ENCODE measurements around the gene TMED9.
"Not testable (repeated sequence)": the region's sequence is repeated elsewhere in the genome, so short reads cannot be mapped to it uniquely, and the experiment has no call there.

TMED9 gene

GRCh38 chr5:177554474-177555111 lies 37.4 kb upstream of the TMED9 start, which contains the start of gene FAM193B:
FAM193B (minus strand) TSS chr5:177554563; CDS start chr5:177554458, 105 bp downstream.
- Histone ChIP-seq H3K36me3 (ENCODE audit: control insufficient read depth in 1 of 2, insufficient read depth in 2 of 2, low read length in 2 of 2) (peaks cover 0 to 15% of the 10 kb centered on the region in 2 donors), H3K9me3 (ENCODE audit: control insufficient read depth in 1 of 2, low read length in 2 of 2) (no peaks in the 10 kb centered on the region), H3K4me1 (ENCODE audit: control insufficient read depth in 1 of 2, insufficient read depth in 2 of 2, low read length in 2 of 2) (peaks cover 27 to 30% of the 10 kb centered on the region in 2 donors), H3K27me3 (ENCODE audit: control insufficient read depth in 1 of 2, insufficient read depth in 2 of 2, low read length in 2 of 2) (no peaks in the 10 kb centered on the region), H3K4me3 (ENCODE audit: low read depth in 1 of 2, low read length in 2 of 2) (peak within 1 kb of the TSS; percentile 96), H3K9ac (ENCODE audit: low read depth in 1 of 2, low read length in 2 of 2) (peak within 1 kb of the TSS; percentile 62 to 76), H3K27ac (ENCODE audit: low read depth, low read length) (peak within 1 kb of the TSS; percentile 54)

DNA sequence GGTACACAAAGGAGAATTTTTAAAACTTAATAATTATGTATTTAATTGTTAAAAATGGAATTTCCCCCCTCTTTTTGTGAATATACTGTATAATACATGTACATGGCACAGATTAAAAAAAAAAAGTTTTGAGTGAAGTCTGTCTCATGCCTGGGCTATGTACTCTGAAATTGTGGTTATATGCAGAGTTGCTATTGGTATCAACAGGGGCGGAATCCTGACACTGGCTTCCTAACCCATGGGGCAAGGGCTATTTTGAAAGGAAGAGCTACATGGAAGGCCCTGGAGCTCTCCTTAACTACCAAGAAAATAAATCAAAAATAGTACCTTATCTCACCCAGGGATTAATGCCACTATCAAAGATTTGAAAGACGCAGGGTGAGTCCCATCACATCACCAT lies 36.8 kb upstream of the TMED9 start:
- Histone ChIP-seq H3K9me3 (ENCODE audit: control insufficient read depth in 1 of 2, low read length in 2 of 2) (no peaks in the 10 kb centered on the region), H3K9ac (ENCODE audit: low read depth in 1 of 2, low read length in 2 of 2) (peak overlapping the region in 1 of 2 donors; percentile 76)

GRCh38 chr5:177555665-177556064 lies 36.3 kb upstream of the TMED9 start:
- H3K27ac ChIP-seq (ENCODE audit: low read depth, low read length): no peak overlapping the region
- peaks cover 0 to 15% of the 10 kb centered on the region in 2 donors for H3K36me3 ChIP-seq (ENCODE audit: control insufficient read depth in 1 of 2, insufficient read depth in 2 of 2, low read length in 2 of 2)
- H3K27me3 ChIP-seq (ENCODE audit: control insufficient read depth in 1 of 2, insufficient read depth in 2 of 2, low read length in 2 of 2): no peaks in the 10 kb centered on the region
- no peak overlapping the region for H3K4me3 ChIP-seq (ENCODE audit: low read depth in 1 of 2, low read length in 2 of 2)
- H3K9ac ChIP-seq (ENCODE audit: low read depth in 1 of 2, low read length in 2 of 2): no peak overlapping the region
- H3K9me3 ChIP-seq (ENCODE audit: control insufficient read depth in 1 of 2, low read length in 2 of 2): no peaks in the 10 kb centered on the region
- peaks cover 27 to 30% of the 10 kb centered on the region in 2 donors for H3K4me1 ChIP-seq (ENCODE audit: control insufficient read depth in 1 of 2, insufficient read depth in 2 of 2, low read length in 2 of 2)

More for the DNA sequence above, 36.8 kb upstream of the TMED9 start:
- Histone ChIP-seq H3K27ac (ENCODE audit: low read depth, low read length) (no peak overlapping the region), H3K4me1 (ENCODE audit: control insufficient read depth in 1 of 2, insufficient read depth in 2 of 2, low read length in 2 of 2) (peaks cover 27 to 30% of the 10 kb centered on the region in 2 donors), H3K4me3 (ENCODE audit: low read depth in 1 of 2, low read length in 2 of 2) (peak overlapping the region; percentile 96), H3K36me3 (ENCODE audit: control insufficient read depth in 1 of 2, insufficient read depth in 2 of 2, low read length in 2 of 2) (peaks cover 0 to 15% of the 10 kb centered on the region in 2 donors), H3K27me3 (ENCODE audit: control insufficient read depth in 1 of 2, insufficient read depth in 2 of 2, low read length in 2 of 2) (no peaks in the 10 kb centered on the region)

DNA sequence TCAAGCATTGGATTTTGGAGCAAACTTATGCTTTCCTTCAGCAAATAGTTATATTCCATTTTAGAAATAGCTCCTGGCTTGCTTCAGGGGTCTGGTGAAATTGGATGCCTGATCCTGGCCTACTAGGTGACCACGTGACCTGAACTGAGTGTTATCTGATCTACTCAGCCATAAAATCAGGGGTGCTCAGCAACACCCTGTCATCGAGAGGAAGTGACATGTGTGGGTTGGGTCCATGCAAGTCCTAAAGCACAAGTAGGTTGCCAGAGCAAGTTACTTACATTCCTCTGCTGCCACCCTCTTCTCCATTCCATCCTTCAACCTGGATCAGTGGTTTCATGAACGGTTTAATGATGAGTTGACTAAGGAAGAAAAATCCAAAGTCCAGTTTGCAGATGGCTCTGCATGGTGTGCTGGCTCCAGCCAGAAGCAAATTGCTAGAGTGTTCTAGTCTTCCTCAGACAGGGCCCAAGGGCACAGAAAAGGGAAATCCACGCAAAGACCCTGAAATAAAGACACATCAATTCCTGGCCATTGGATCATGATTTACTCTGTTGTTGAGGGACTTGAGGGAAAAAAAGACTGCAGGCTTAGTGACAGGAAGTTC lies 34.9 kb upstream of the TMED9 start:
- Histone ChIP-seq H3K27me3 (ENCODE audit: control insufficient read depth in 1 of 2, insufficient read depth in 2 of 2, low read length in 2 of 2) (no peaks in the 10 kb centered on the region), H3K27ac (ENCODE audit: low read depth, low read length) (no peak overlapping the region), H3K9ac (ENCODE audit: low read depth in 1 of 2, low read length in 2 of 2) (no peak overlapping the region), H3K36me3 (ENCODE audit: control insufficient read depth in 1 of 2, insufficient read depth in 2 of 2, low read length in 2 of 2) (peaks cover 0 to 2% of the 10 kb centered on the region in 2 donors), H3K4me3 (ENCODE audit: low read depth in 1 of 2, low read length in 2 of 2) (no peak overlapping the region), H3K9me3 (ENCODE audit: control insufficient read depth in 1 of 2, low read length in 2 of 2) (no peaks in the 10 kb centered on the region), H3K4me1 (ENCODE audit: control insufficient read depth in 1 of 2, insufficient read depth in 2 of 2, low read length in 2 of 2) (peaks cover 27 to 30% of the 10 kb centered on the region in 2 donors)

DNA sequence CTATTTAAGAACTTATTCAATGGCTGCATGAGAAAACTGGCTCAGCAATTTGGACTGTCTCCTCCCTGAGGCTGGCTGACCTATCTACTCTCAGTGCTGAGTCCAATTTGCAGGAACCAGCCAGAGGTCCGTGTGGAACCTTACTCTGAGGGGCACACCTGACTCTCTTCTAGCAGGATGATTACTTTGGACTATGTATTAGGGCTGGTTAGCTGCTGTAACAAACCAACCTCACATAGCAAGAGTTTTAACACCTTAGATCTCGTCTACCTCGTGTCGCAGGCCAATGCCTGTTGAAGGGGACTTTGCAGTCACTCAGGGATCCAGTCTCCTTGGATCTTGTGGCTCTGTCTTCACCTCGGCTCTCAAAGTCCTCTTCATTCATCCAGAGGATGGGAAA lies 34.2 kb upstream of the TMED9 start:
- Histone ChIP-seq H3K36me3 (ENCODE audit: control insufficient read depth in 1 of 2, insufficient read depth in 2 of 2, low read length in 2 of 2) (no peaks in the 10 kb centered on the region), H3K27ac (ENCODE audit: low read depth, low read length) (no peak overlapping the region), H3K4me3 (ENCODE audit: low read depth in 1 of 2, low read length in 2 of 2) (no peak overlapping the region), H3K4me1 (ENCODE audit: control insufficient read depth in 1 of 2, insufficient read depth in 2 of 2, low read length in 2 of 2) (peaks cover 20 to 24% of the 10 kb centered on the region in 2 donors), H3K9me3 (ENCODE audit: control insufficient read depth in 1 of 2, low read length in 2 of 2) (no peaks in the 10 kb centered on the region), H3K27me3 (ENCODE audit: control insufficient read depth in 1 of 2, insufficient read depth in 2 of 2, low read length in 2 of 2) (no peaks in the 10 kb centered on the region), H3K9ac (ENCODE audit: low read depth in 1 of 2, low read length in 2 of 2) (no peak overlapping the region)

- not testable (repeated sequence) for H3K36me3 ChIP-seq (ENCODE audit: control insufficient read depth in 1 of 2, insufficient read depth in 2 of 2, low read length in 2 of 2); H3K9ac ChIP-seq (ENCODE audit: low read depth in 1 of 2, low read length in 2 of 2); H3K27ac ChIP-seq (ENCODE audit: low read depth, low read length); H3K9me3 ChIP-seq (ENCODE audit: control insufficient read depth in 1 of 2, low read length in 2 of 2); H3K27me3 ChIP-seq (ENCODE audit: control insufficient read depth in 1 of 2, insufficient read depth in 2 of 2, low read length in 2 of 2); H3K4me3 ChIP-seq (ENCODE audit: low read depth in 1 of 2, low read length in 2 of 2)
- H3K4me1 ChIP-seq (ENCODE audit: control insufficient read depth in 1 of 2, insufficient read depth in 2 of 2, low read length in 2 of 2): peaks cover 13 to 15% of the 10 kb centered on the region in 2 donors
These were observed 32.5 kb upstream of the TMED9 start for GRCh38 chr5:177559446-177559941.

DNA sequence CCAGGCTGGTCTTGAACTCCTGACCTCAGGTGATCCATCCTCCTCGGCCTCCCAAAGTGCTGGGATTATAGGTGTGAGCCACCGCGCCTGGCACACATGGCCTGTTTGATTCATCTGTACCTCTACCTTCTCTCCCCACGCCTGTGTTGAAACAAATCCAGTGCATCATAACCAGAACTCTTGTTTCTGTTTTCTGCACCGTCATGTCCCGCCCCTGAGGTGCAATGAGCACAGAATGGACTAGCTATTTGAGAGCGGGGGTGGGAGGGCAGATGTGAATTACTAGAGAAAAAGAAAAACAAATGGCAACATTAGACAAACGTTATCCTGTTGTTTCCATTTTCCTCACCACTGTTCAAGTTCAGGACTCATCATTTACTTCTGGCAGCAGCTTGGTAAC lies 27.0 kb upstream of the TMED9 start:
- no peaks in the 10 kb centered on the region for H3K4me1 ChIP-seq (ENCODE audit: control insufficient read depth in 1 of 2, insufficient read depth in 2 of 2, low read length in 2 of 2)
- no peaks in the 10 kb centered on the region for H3K27me3 ChIP-seq (ENCODE audit: control insufficient read depth in 1 of 2, insufficient read depth in 2 of 2, low read length in 2 of 2)
- H3K9ac ChIP-seq (ENCODE audit: low read depth in 1 of 2, low read length in 2 of 2): no peak overlapping the region
- H3K4me3 ChIP-seq (ENCODE audit: low read depth in 1 of 2, low read length in 2 of 2): no peak overlapping the region
- no peaks in the 10 kb centered on the region for H3K9me3 ChIP-seq (ENCODE audit: control insufficient read depth in 1 of 2, low read length in 2 of 2)
- no peaks in the 10 kb centered on the region for H3K36me3 ChIP-seq (ENCODE audit: control insufficient read depth in 1 of 2, insufficient read depth in 2 of 2, low read length in 2 of 2)
- no peak overlapping the region for H3K27ac ChIP-seq (ENCODE audit: low read depth, low read length)

DNA sequence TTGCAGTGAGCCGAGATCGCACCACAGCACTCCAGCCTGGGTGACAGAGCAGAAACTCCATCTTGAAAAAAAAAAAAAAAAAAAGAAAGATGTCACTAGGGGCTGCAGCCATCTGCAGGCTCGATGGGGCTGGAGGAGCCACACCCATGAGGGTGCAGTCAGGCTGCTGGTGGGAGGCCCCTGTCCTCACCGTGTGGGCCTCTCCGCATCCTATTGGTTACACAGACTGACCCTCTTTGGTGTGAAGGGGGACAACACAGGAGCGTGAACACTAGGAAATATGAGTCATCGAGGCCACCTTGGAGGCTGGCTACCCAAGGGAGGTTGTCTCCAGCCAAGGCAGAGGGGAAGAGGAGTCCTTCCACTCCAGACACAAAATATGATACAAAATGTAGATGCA lies 23.7 kb upstream of the TMED9 start:
- Histone ChIP-seq H3K4me3 (ENCODE audit: low read depth in 1 of 2, low read length in 2 of 2) (no peak overlapping the region), H3K27me3 (ENCODE audit: control insufficient read depth in 1 of 2, insufficient read depth in 2 of 2, low read length in 2 of 2) (no peaks in the 10 kb centered on the region), H3K27ac (ENCODE audit: low read depth, low read length) (no peak overlapping the region), H3K9me3 (ENCODE audit: control insufficient read depth in 1 of 2, low read length in 2 of 2) (no peaks in the 10 kb centered on the region), H3K36me3 (ENCODE audit: control insufficient read depth in 1 of 2, insufficient read depth in 2 of 2, low read length in 2 of 2) (no peaks in the 10 kb centered on the region), H3K4me1 (ENCODE audit: control insufficient read depth in 1 of 2, insufficient read depth in 2 of 2, low read length in 2 of 2) (no peaks in the 10 kb centered on the region), H3K9ac (ENCODE audit: low read depth in 1 of 2, low read length in 2 of 2) (no peak overlapping the region)

- Histone ChIP-seq H3K36me3 (ENCODE audit: control insufficient read depth in 1 of 2, insufficient read depth in 2 of 2, low read length in 2 of 2) (no peaks in the 10 kb centered on the region), H3K4me1 (ENCODE audit: control insufficient read depth in 1 of 2, insufficient read depth in 2 of 2, low read length in 2 of 2) (no peaks in the 10 kb centered on the region), H3K4me3 (ENCODE audit: low read depth in 1 of 2, low read length in 2 of 2) (no peak overlapping the region), H3K9me3 (ENCODE audit: control insufficient read depth in 1 of 2, low read length in 2 of 2) (no peaks in the 10 kb centered on the region), H3K27me3 (ENCODE audit: control insufficient read depth in 1 of 2, insufficient read depth in 2 of 2, low read length in 2 of 2) (no peaks in the 10 kb centered on the region), H3K9ac (ENCODE audit: low read depth in 1 of 2, low read length in 2 of 2) (no peak overlapping the region), H3K27ac (ENCODE audit: low read depth, low read length) (no peak overlapping the region)
These were observed 22.1 kb upstream of the TMED9 start for GRCh38 chr5:177569894-177570293.

GRCh38 chr5:177575488-177575887 lies 16.5 kb upstream of the TMED9 start:
- no peaks in the 10 kb centered on the region for H3K4me1 ChIP-seq (ENCODE audit: control insufficient read depth in 1 of 2, insufficient read depth in 2 of 2, low read length in 2 of 2)
- H3K9ac ChIP-seq (ENCODE audit: low read depth in 1 of 2, low read length in 2 of 2): no peak overlapping the region
- H3K27me3 ChIP-seq (ENCODE audit: control insufficient read depth in 1 of 2, insufficient read depth in 2 of 2, low read length in 2 of 2): no peaks in the 10 kb centered on the region
- no peaks in the 10 kb centered on the region for H3K9me3 ChIP-seq (ENCODE audit: control insufficient read depth in 1 of 2, low read length in 2 of 2)
- no peak overlapping the region for H3K4me3 ChIP-seq (ENCODE audit: low read depth in 1 of 2, low read length in 2 of 2)
- H3K27ac ChIP-seq (ENCODE audit: low read depth, low read length): no peak overlapping the region
- H3K36me3 ChIP-seq (ENCODE audit: control insufficient read depth in 1 of 2, insufficient read depth in 2 of 2, low read length in 2 of 2): no peaks in the 10 kb centered on the region

Data from duodenal mucosa (tissue), 2 donors.